Measurements from ENCODE around the gene JOSD1.

The JOSD1 gene

DNA sequence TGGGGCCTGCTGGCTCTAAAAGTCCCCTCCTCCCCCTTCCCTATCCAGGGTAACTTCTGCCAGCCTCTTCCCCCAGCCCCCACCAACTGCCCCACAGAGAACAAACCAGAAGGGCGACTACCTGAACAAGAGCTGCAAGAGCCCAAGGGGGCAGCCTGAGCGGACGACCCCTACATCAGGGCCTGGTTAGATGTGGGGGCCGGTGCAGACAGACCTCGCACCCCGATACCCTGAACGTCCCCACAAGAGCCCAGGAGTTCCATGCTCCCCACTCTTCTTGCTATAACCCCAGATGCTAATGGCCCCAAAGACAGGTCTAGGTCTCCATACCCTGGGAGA lies 34.4 kb upstream of the JOSD1 start:
- H3K27ac ChIP-seq (ENCODE audit: low read length): peak overlapping the region; percentile 10; the same call in 1 of the 2 replicates
- no peaks in the 10 kb centered on the region for H3K9me2 ChIP-seq (replicated peaks; ENCODE audit: insufficient read depth, low read length)
- no peak for DNase-seq
- peaks cover 7% of the 10 kb centered on the region; the same call in 1 of the 2 replicates for H3K4me1 ChIP-seq (ENCODE audit: low read length)
- H3K79me2 ChIP-seq (ENCODE audit: low read length): peaks cover 29% of the 10 kb centered on the region
- H3F3A ChIP-seq (ENCODE audit: insufficient read depth, low read length): peaks cover 61% of the 10 kb centered on the region
- TF ChIP-seq EZH2 (optimal IDR thresholded peaks at IDR 0.05; ENCODE audit: low read depth, low read length) (no peak), EZH2phosphoT487 (IDR thresholded peaks at IDR 0.05; ENCODE audit: low read length) (no peak)
- TF ChIP-seq, protein P1, sequence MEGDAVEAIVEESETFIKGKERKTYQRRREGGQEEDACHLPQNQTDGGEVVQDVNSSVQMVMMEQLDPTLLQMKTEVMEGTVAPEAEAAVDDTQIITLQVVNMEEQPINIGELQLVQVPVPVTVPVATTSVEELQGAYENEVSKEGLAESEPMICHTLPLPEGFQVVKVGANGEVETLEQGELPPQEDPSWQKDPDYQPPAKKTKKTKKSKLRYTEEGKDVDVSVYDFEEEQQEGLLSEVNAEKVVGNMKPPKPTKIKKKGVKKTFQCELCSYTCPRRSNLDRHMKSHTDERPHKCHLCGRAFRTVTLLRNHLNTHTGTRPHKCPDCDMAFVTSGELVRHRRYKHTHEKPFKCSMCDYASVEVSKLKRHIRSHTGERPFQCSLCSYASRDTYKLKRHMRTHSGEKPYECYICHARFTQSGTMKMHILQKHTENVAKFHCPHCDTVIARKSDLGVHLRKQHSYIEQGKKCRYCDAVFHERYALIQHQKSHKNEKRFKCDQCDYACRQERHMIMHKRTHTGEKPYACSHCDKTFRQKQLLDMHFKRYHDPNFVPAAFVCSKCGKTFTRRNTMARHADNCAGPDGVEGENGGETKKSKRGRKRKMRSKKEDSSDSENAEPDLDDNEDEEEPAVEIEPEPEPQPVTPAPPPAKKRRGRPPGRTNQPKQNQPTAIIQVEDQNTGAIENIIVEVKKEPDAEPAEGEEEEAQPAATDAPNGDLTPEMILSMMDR (IDR thresholded peaks at IDR 0.05; ENCODE audit: low read length): no peak
- no peak overlapping the region for H3K4me3 ChIP-seq (ENCODE audit: low read length)
- no peaks in the 10 kb centered on the region for H4K20me1 ChIP-seq (ENCODE audit: insufficient read depth, low read length)
- H3K36me3 ChIP-seq (replicated peaks; ENCODE audit: insufficient read depth, low read length): peaks cover 12% of the 10 kb centered on the region
- H3K4me2 ChIP-seq (ENCODE audit: low read depth, low read length): no peak overlapping the region
- no peak overlapping the region for H2AFZ ChIP-seq (ENCODE audit: low read length)
- no peaks in the 10 kb centered on the region for H3K9me3 ChIP-seq (replicated peaks; ENCODE audit: insufficient read depth, low read length)
- H3K27me3 ChIP-seq (replicated peaks; ENCODE audit: insufficient read depth, low read length): no peaks in the 10 kb centered on the region
- H3K9ac ChIP-seq (ENCODE audit: low read length): no peak overlapping the region

DNA sequence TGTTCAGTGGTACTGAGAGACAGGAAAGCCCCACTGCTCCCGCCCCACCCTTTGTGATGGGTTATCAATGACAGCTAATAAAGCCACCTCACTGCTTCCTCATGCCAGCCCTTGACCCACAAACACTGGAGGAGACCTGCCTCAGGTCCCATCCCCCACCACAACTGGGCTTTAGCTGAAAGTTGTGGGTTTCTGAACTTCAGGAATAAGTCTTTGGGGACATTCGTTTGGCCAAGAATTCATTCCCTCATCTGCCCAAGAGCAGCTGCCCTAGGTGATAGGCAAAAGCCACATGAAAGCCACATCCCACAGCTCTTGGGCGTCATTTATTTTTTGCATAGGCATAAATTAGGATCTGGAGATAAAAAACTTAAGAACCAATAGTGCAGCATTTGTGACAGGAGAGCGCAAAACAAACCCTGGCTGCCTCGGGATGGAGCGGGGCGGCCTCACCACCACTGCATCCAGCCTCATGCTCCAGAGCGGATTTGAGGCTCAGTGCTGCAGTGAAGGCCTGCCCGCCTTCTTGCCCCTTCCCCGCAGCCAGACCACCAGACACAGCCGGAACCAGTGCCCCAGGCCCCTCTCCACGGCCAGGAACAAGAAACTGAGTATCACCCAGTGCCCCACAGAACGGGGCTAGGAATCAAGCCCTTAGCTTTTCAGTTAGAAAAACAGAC lies 33.8 kb upstream of the JOSD1 start:
- TF ChIP-seq EZH2phosphoT487 (IDR thresholded peaks at IDR 0.05; ENCODE audit: low read length): no peak
- TF ChIP-seq EZH2 (optimal IDR thresholded peaks at IDR 0.05; ENCODE audit: low read depth, low read length): no peak
- TF ChIP-seq, protein P1 (IDR thresholded peaks at IDR 0.05; ENCODE audit: low read length): no peak
- Histone ChIP-seq H3K4me3 (ENCODE audit: low read length) (no peak overlapping the region), H2AFZ (ENCODE audit: low read length) (no peak overlapping the region), H3K27me3 (replicated peaks; ENCODE audit: insufficient read depth, low read length) (no peaks in the 10 kb centered on the region), H3K36me3 (replicated peaks; ENCODE audit: insufficient read depth, low read length) (peaks cover 9% of the 10 kb centered on the region), H3K79me2 (ENCODE audit: low read length) (peaks cover 26% of the 10 kb centered on the region), H3K9ac (ENCODE audit: low read length) (no peak overlapping the region), H3K4me2 (ENCODE audit: low read depth, low read length) (no peak overlapping the region), H4K20me1 (ENCODE audit: insufficient read depth, low read length) (no peaks in the 10 kb centered on the region), H3F3A (ENCODE audit: insufficient read depth, low read length) (peaks cover 57% of the 10 kb centered on the region), H3K27ac (ENCODE audit: low read length) (no peak overlapping the region), H3K9me3 (replicated peaks; ENCODE audit: insufficient read depth, low read length) (no peaks in the 10 kb centered on the region), H3K9me2 (replicated peaks; ENCODE audit: insufficient read depth, low read length) (no peaks in the 10 kb centered on the region), H3K4me1 (ENCODE audit: low read length) (peaks cover 7% of the 10 kb centered on the region; the same call in 1 of the 2 replicates)
- DNase-seq: no peak

DNA sequence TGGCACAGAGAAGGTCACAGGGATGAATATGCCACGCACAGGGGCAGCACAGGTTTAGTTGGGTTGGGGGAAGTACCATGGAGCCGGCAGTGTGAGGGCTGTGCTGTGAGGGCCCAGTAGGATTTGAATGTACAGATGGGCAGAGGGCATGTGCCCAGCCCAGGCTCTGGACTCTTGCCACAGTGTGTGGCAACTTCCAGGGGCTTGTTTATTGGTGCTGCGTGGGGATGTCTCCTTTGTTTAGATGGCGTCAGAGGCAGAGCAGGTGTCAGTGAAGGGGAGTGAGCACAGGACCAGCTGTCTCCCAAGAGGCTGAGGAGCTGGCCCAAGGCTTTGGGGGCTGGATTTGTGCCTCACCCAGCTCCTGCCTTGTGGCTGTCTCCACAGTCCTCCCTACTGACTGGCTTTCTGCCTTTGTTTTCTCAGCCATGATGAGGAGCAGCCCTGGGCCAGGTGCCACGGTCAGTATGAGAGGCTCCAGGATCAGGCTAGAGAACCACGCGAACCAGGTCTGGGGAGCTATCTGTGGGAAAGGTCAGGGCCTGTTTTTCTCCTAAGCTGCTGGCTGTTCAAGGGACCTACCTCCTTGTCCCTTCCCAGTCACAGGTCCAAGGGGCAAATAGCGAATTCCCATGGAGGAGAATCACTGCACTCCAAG lies 33.1 kb upstream of the JOSD1 start:
- no peaks in the 10 kb centered on the region for H3K9me2 ChIP-seq (replicated peaks; ENCODE audit: insufficient read depth, low read length)
- H3K36me3 ChIP-seq (replicated peaks; ENCODE audit: insufficient read depth, low read length): peaks cover 9% of the 10 kb centered on the region; the same call in 1 of the 2 replicates
- no peak for DNase-seq
- no peak overlapping the region for H3K27ac ChIP-seq (ENCODE audit: low read length)
- H3K9ac ChIP-seq (ENCODE audit: low read length): no peak overlapping the region
- no peaks in the 10 kb centered on the region for H4K20me1 ChIP-seq (ENCODE audit: insufficient read depth, low read length)
- H3K9me3 ChIP-seq (replicated peaks; ENCODE audit: insufficient read depth, low read length): no peaks in the 10 kb centered on the region
- TF ChIP-seq EZH2phosphoT487 (IDR thresholded peaks at IDR 0.05; ENCODE audit: low read length): no peak
- TF ChIP-seq EZH2 (optimal IDR thresholded peaks at IDR 0.05; ENCODE audit: low read depth, low read length): no peak
- TF ChIP-seq, protein P1 (IDR thresholded peaks at IDR 0.05; ENCODE audit: low read length): no peak
- no peak overlapping the region for H3K4me3 ChIP-seq (ENCODE audit: low read length)
- no peak overlapping the region for H2AFZ ChIP-seq (ENCODE audit: low read length)
- H3K4me1 ChIP-seq (ENCODE audit: low read length): peaks cover 7% of the 10 kb centered on the region; the same call in 1 of the 2 replicates
- H3K27me3 ChIP-seq (replicated peaks; ENCODE audit: insufficient read depth, low read length): no peaks in the 10 kb centered on the region
- H3K4me2 ChIP-seq (ENCODE audit: low read depth, low read length): no peak overlapping the region
- H3F3A ChIP-seq (ENCODE audit: insufficient read depth, low read length): peaks cover 57% of the 10 kb centered on the region
- H3K79me2 ChIP-seq (ENCODE audit: low read length): peaks cover 21% of the 10 kb centered on the region

All from MM.1S (cell line).